Measurements from ENCODE around the gene APBA2. TPM values are rescaled to one million over a fixed set of nuclear protein-coding genes. Genes with fewer than 3 reads are reported as not detected.

APBA2 gene
- total and polyA plus RNA-seq, 10 of the 15 experiments (the other 5 are each of a cell fraction or from before 2014, with no cell fraction given) = 0.06 to 0.26 (median 0.07) TPM; not detected in 7

GRCh38 chr15:28942046-28942445, 56.3 kb downstream of the APBA2 start:
- RAD21 ChIA-PET (ENCODE audit: unreplicated experiment) = no interaction called here
- H2AFZ ChIP-seq (ENCODE audit: control insufficient read depth, low read depth, low read length) = no peak overlapping the region
- FAIRE-seq (no peak), ATAC-seq (no peak), DNase-seq (ENCODE audit: low read depth, low spot score) (no peak)
- in situ Hi-C loops (cut with MboI) = no loop called here
- POLR2A ChIA-PET = no interaction called here
- no peak overlapping the region for H3K9ac ChIP-seq (ENCODE audit: control insufficient read depth, insufficient read depth, low read length)
- TF ChIP-seq IKZF1 (conservative IDR thresholded peaks at IDR 0.05) (no peak), TAF1 (IDR thresholded peaks at IDR 0.05; ENCODE audit: borderline replicate concordance, low read depth, low read length) (no peak), ZBTB33 (IDR thresholded peaks at IDR 0.05) (no peak), BCL3 (IDR thresholded peaks at IDR 0.05; ENCODE audit: borderline replicate concordance, insufficient read depth, low read depth, low read length, poor library complexity, severe bottlenecking) (no peak), MTA2 (IDR thresholded peaks at IDR 0.05; ENCODE audit: low read depth) (no peak), BCL11A (IDR thresholded peaks at IDR 0.05; ENCODE audit: low read depth, low read length) (no peak), RBBP5 (conservative IDR thresholded peaks at IDR 0.05) (no peak), WRNIP1 (IDR thresholded peaks at IDR 0.05; ENCODE audit: borderline replicate concordance, low read depth, low read length) (no peak), RAD51 (IDR thresholded peaks at IDR 0.05) (no peak), ZBTB4 (CRISPR knock-in tag; IDR thresholded peaks at IDR 0.05) (no peak), SUZ12 (IDR thresholded peaks at IDR 0.05; ENCODE audit: unreplicated experiment) (no peak), BACH1 (IDR thresholded peaks at IDR 0.05; ENCODE audit: borderline replicate concordance) (no peak), SRF (IDR thresholded peaks at IDR 0.05; ENCODE audit: low read depth in 2 of 2, low read length in 2 of 2) (no peak), CBFB (IDR thresholded peaks at IDR 0.05; ENCODE audit: low read depth) (no peak), EED (IDR thresholded peaks at IDR 0.05; ENCODE audit: low read depth) (no peak), PML (IDR thresholded peaks at IDR 0.05; ENCODE audit: low read length) (no peak)
- SMC1A ChIA-PET (ENCODE audit: uncharacterized antibody, unreplicated experiment) = no interaction called here
- intact Hi-C loops (cut with micrococcal nuclease; ENCODE audit: unreplicated experiment) = no loop called here
- no peak overlapping the region for H3K4me2 ChIP-seq (ENCODE audit: control insufficient read depth, insufficient read depth)
- no peak overlapping the region for H3K4me3 ChIP-seq
- H3K79me2 ChIP-seq (ENCODE audit: control insufficient read depth, insufficient read depth, low read length) = no peaks in the 10 kb centered on the region
- no peaks in the 10 kb centered on the region for H3K4me1 ChIP-seq (ENCODE audit: control insufficient read depth, insufficient read depth, low read length)
- BruUV-seq (replicated peaks) = no TSS peak
- CTCF ChIA-PET = no interaction called here
- H3K27me3 ChIP-seq (replicated peaks in 1 of 2; ENCODE audit: control insufficient read depth in 2 of 2, insufficient read depth in 2 of 2, low read length in 1 of 2) = no peaks in the 10 kb centered on the region; a peak in 2 of 4 replicates
- 30% methylated on average over 10 of the region's 10 CpGs for WGBS (ENCODE audit: insufficient coverage, insufficient replicate concordance, low lambda C conversion rate, missing lambda C conversion rate)
- no peaks in the 10 kb centered on the region for H3K9me3 ChIP-seq (replicated peaks; ENCODE audit: control insufficient read depth, insufficient read depth, low read length)
- no peak overlapping the region for H3K27ac ChIP-seq (ENCODE audit: control insufficient read depth, insufficient read depth)
- H4K20me1 ChIP-seq (ENCODE audit: control insufficient read depth, insufficient read depth) = no peaks in the 10 kb centered on the region
- no peaks in the 10 kb centered on the region for H3K36me3 ChIP-seq (ENCODE audit: control insufficient read depth in 2 of 2, insufficient read depth in 2 of 2, low read length in 1 of 2)
